NCI-H446 treated with DMSO at 0.1 percent for 48 hours (cell line): ENCODE data around the gene CLECL1.
"Not testable (repeated sequence)": the region's sequence is repeated elsewhere in the genome, so short reads cannot be mapped to it uniquely, and the experiment has no call there.

Experiments
- DNase-seq: peaks from one replicate; lab custom pipeline; 2025; lab: John Stamatoyannopoulos, UW

The CLECL1 gene

GRCh38 chr12:9719790-9720189 lies 13.1 kb downstream of the CLECL1 start:
- DNase-seq, result no peak

- DNase-seq, result no peak
These were observed 13.9 kb downstream of the CLECL1 start for GRCh38 chr12:9718968-9719367.

- no peak for DNase-seq
These were observed 15.6 kb downstream of the CLECL1 start for GRCh38 chr12:9717070-9717925.

GRCh38 chr12:9713032-9713558 lies 19.8 kb downstream of the CLECL1 start:
- not testable (repeated sequence) for DNase-seq

GRCh38 chr12:9711664-9712063 lies 21.2 kb downstream of the CLECL1 start:
- DNase-seq, result no peak

GRCh38 chr12:9710584-9711375 lies 22.1 kb downstream of the CLECL1 start:
- no peak for DNase-seq

GRCh38 chr12:9708853-9709252 lies 24.0 kb downstream of the CLECL1 start:
- no peak for DNase-seq

GRCh38 chr12:9707864-9708808 lies 24.8 kb downstream of the CLECL1 start:
- peak; percentile 1 for DNase-seq

GRCh38 chr12:9707356-9707755 lies 25.5 kb downstream of the CLECL1 start:
- DNase-seq, result no peak

- DNase-seq, result no peak
These were observed 26.7 kb downstream of the CLECL1 start for GRCh38 chr12:9706086-9706685.

GRCh38 chr12:9704561-9704960 lies 28.3 kb downstream of the CLECL1 start:
- DNase-seq, result not testable (repeated sequence)

GRCh38 chr12:9702255-9702654 lies 30.6 kb downstream of the CLECL1 start:
- DNase-seq, result no peak

- no peak for DNase-seq
These were observed 31.3 kb downstream of the CLECL1 start for GRCh38 chr12:9701380-9702154.

GRCh38 chr12:9700606-9700956 lies 32.3 kb downstream of the CLECL1 start:
- DNase-seq, result no peak

- DNase-seq, result no peak
These were observed 32.8 kb downstream of the CLECL1 start for GRCh38 chr12:9699898-9700605.

GRCh38 chr12:9699269-9699897 lies 33.5 kb downstream of the CLECL1 start:
- no peak for DNase-seq

- DNase-seq, result no peak
These were observed 34.2 kb downstream of the CLECL1 start for GRCh38 chr12:9698681-9699080.

GRCh38 chr12:9697619-9698018 lies 35.3 kb downstream of the CLECL1 start:
- DNase-seq, result no peak

GRCh38 chr12:9695661-9696060 lies 37.2 kb downstream of the CLECL1 start:
- not testable (repeated sequence) for DNase-seq
